GM20000 (cell line): ENCODE measurements around the gene PXDN.

Experiments
- DNase-seq: peaks from one replicate; pipeline ENCODE4 v3.0.0; 2012; ENCODE audit warnings: low spot score
- TF ChIP-seq, protein P1 (sequence below): IDR thresholded peaks from 2 replicates; pipeline ENCODE4 v1.5.1; 2012; ENCODE audit warnings: mild to moderate bottlenecking, control low read depth; ENCODE audit errors: extremely low read depth, missing control alignments

The PXDN gene

DNA sequence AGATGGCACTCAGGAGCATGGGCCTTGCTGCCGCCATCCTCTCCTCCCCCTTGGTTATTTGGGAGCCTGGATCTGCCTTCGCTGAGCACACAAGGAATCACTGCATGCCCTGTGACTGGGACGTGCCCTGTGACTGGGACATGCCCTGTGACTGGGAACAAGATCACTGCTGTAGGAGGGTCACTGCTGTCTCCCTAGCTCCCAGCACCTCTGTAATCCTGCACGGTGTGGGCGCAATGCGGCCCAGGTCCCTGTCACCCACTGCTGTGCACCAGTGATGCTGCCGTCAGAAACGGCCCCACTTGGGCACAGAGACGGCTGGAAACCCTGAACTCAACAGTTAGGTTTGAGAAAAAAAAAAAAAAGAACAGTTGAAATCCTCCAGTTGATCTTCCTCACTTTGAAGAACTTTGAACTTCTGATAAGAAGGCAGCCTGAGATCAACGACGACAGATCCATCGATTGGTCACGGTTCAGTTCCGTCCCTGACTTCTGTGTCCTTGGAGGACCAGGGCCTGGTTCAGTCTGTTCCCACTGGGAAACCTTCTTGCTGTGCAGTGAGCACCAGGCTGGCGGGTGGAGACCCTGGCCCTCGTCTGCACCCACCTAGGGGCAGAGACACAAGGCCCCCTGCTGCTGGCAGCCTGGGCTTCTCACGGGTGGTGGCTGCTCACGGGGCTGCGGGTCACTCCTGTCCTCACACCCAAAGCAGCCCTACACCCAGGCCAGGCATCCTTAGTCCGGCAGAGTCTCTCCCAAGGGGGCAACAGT is 125.9 kb downstream of the PXDN start:
- TF ChIP-seq, protein P1, sequence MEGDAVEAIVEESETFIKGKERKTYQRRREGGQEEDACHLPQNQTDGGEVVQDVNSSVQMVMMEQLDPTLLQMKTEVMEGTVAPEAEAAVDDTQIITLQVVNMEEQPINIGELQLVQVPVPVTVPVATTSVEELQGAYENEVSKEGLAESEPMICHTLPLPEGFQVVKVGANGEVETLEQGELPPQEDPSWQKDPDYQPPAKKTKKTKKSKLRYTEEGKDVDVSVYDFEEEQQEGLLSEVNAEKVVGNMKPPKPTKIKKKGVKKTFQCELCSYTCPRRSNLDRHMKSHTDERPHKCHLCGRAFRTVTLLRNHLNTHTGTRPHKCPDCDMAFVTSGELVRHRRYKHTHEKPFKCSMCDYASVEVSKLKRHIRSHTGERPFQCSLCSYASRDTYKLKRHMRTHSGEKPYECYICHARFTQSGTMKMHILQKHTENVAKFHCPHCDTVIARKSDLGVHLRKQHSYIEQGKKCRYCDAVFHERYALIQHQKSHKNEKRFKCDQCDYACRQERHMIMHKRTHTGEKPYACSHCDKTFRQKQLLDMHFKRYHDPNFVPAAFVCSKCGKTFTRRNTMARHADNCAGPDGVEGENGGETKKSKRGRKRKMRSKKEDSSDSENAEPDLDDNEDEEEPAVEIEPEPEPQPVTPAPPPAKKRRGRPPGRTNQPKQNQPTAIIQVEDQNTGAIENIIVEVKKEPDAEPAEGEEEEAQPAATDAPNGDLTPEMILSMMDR: no peak
- DNase-seq: no peak

DNA sequence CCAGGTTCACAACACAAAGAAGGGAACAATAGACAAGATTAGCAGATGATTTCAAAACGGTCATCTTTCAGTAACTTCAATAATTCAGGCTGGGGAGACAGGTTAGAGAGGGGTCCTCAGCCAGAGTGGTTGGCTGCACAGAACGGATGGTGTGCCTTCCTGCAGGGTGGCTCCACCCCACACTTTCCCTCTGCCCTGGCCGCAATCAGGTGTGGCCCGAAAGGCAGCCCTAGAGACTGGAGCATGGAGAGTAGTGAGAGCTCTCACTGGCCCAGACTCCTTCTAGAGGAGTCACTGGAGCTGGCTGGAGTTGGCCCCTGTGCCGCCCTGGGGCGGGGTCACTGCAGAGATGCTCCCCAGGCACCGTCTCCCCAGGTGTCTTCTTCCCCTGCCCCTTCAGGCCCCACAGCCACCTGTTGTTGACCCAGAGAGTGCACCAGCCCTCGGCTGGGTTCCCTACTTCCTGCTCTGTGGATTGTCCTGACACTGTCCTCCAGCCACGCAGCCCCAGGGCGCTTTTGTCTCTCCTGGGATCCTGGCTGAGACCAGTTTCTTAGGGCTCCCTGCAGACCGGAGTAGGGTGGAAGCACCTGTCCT is 126.8 kb downstream of the PXDN start:
- DNase-seq: no peak
- TF ChIP-seq, protein P1: no peak

DNA sequence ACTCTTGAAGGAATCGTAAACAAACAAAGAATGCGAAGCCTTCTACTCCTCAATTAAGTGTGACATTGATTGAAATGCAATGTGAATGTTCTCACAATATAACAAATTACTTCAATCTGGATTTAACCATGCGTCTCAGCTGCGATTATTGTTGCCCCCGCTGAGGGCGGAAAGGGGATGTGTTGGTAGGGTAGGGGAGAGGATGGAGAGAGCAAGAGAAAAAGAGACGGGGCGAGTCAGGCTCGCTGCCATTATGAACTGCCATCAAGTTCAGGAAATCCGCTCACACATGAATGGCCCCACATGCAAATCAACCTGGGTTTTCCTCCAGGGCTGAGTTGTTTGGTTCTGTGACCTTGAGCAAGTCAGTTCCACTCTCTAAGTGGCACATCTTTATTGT is 129.8 kb downstream of the PXDN start:
- DNase-seq: no peak
- TF ChIP-seq, protein P1: no peak

DNA sequence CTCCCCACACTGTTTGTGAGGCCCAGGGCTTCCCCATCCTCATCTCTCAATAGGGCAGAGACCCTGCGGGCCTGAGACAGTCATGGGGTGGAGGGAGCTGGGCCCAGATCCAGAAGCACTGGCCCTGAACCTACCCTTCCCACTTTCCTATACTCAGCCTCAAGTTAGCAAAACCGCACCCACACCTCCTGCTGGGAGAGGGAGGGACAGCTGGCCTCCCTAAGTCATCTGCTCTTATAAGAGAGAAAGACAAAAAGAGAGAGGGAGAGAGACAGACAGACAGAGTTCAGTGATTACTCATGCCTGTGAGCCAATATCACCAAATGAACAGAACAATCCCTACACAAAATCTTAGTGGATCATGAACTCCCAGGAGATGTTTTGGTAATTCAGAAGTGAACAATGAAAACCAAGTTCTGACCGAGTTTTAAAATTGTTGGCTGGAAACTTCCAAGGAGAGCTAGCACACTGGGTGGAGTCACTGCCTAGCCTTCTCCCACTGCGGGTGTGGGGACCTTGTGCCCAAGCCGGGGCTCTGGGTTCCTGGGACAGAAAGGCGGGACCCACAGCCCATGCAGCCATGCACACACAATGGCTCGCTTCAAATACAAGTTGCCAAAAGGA is 130.5 kb downstream of the PXDN start:
- TF ChIP-seq, protein P1: no peak
- DNase-seq: no peak

DNA sequence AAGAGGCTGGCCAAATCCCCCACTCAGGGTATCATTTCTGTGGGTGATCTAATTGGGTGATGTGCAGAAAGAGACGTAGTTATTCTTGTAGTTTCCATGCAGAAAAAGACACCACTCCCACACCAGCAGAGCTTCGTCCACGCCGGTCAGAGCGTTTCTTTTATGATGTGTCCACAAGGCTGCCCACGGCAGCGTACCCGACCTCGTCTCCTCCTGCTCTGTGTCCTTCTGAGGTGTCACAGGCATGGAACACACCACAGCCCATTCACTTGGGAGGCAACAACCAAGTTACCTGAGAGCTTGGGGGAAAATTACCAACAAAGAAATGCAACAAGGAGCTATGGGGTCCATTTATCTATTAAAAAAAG is 131.3 kb downstream of the PXDN start:
- TF ChIP-seq, protein P1: no peak
- no peak for DNase-seq

DNA sequence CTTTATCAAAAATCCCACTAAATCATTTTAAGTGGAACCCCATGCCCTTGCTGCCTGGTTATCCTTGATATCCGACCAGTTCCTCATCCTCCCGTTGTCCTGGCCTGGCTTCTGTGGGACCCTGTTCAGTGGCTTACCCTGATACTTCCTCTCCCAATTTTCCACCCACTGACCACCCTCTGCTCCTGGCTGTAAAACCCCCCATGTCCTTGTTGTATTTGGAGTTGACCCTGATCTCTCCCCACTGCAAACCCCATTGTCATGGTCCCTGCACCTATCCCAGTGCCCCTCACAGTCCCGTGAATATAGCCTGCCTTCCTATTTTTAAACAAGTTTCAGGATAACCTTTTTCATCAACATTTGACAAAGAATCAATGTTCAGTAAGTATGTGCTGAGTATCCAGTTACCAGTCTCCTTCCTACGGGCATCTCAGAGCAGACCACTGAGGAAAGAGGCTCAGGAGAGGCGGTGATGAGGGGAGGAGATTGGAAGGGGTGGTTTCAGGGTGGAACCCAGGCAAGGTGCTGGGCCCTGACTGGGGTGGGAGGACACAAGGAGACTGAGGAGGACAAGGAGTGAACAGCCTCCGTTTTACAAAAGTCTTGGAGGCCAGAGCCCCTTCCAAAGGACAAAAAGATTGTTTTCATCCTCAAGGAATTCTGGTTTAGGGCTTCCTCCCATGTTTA is 131.8 kb downstream of the PXDN start:
- DNase-seq: no peak
- TF ChIP-seq, protein P1: no peak

DNA sequence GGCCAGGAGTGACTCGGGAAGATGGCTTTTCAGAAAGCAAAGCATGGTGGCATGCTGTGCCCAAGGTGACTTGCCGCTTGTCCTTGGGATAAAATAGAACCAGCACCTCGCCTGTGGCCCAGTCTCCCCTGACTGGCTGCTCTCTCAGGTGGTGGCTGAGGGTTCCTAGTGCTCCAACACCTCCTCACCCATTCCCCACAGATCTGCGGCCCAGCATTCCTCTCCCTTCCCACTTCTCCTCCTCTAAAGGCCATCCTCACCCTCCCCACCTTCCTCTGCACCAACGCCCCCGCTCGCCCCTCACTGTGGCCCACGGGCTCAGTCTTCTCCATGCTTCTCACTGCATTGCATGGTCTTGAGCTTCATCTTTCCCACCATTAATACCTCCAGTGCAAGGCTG is 132.4 kb downstream of the PXDN start:
- TF ChIP-seq, protein P1: no peak
- DNase-seq: no peak
